AG04450 (cell line): ENCODE data around the gene TROAP. TPM values are rescaled to one million over a fixed set of nuclear protein-coding genes. Genes with fewer than 3 reads are reported as not detected.
A peak's percentile ranks its signal among the peaks of the same experiment; 100 is the strongest.

ENCODE experiments used
- CTCF ChIA-PET: fragments of 300-600, 350-600 bp; formaldehyde crosslinking; extraction: SDS; loops from one replicate; lab custom pipeline; 2022; ENCODE audit warnings: antibody characterized with exemption, inconsistent platforms; lab: Charles Lee
- POLR2A ChIA-PET: fragments of 350-600 bp; formaldehyde crosslinking; extraction: SDS; loops from one replicate; lab custom pipeline; 2021; ENCODE audit warnings: antibody characterized with exemption, inconsistent platforms; lab: Yijun Ruan, JAX
- DNase-seq: peaks from one replicate; pipeline ENCODE4 v3.0.0-alpha.2; 2011; ENCODE audit warnings: low read depth, low spot score
- H3K27ac ChIP-seq: one replicate; pipeline ENCODE4 v1.5.1; 2012; ENCODE audit warnings: low read depth, low read length, control low read depth
- H3K27me3 ChIP-seq: one replicate; pipeline ENCODE4 v1.6.0; 2012; ENCODE audit warnings: low read length; ENCODE audit not compliant: control insufficient read depth, insufficient read depth
- H3K4me3 ChIP-seq: 2 replicates; pipeline ENCODE4 v1.5.1; 2011; ENCODE audit warnings: mild to moderate bottlenecking, low read depth, low read length, control low read depth
- H3K9me3 ChIP-seq: 2 replicates; pipeline ENCODE4 v1.5.1; 2012; ENCODE audit warnings: low read length; ENCODE audit not compliant: control insufficient read depth, insufficient read depth
- CTCF ChIP-seq: IDR thresholded peaks from 2 replicates; pipeline ENCODE4 v1.5.1; 2011; ENCODE audit warnings: low read depth, low read length, control low read depth, inconsistent platforms
- polyA plus RNA-seq: library from polyadenylated mRNA; depleted of rRNA; stranded (reverse); fragments of >200 nt; gene quantifications from 2 replicates; pipeline ENCODE4 v1.2.3, GENCODE V29; 2011

TROAP gene
- polyA plus RNA-seq, 1 experiment: 7.6 TPM

- POLR2A ChIA-PET: interaction anchor here (1.2 kb wide), 1 partner anchor 157 kb away, joined by 4 read pairs; the partner anchor contains the start of gene TUBA1B
Observed at GRCh38 chr12:49288922-49289555, 34.0 kb upstream of the TROAP start.

GRCh38 chr12:49292729-49293055 lies 30.4 kb upstream of the TROAP start:
- Histone ChIP-seq H3K27me3 (peaks cover 49% of the 10 kb centered on the region), H3K9me3 (no peaks in the 10 kb centered on the region; the same call in 1 of the 2 replicates), H3K27ac (peak overlapping the region; percentile 11), H3K4me3 (no peak overlapping the region)
- DNase-seq: no peak
- ChIA-PET POLR2A (interaction anchor here (0.6 kb wide), 1 partner anchor 258 kb away, joined by 12 read pairs; no protein-coding TSS in a partner anchor), CTCF (interaction anchor here (1.2 to 5.8 kb wide), 3 partner anchors 50 to 65 kb away, joined by 3 to 56 read pairs (median 13); partner anchors contain the start of gene DNAJC22)
- TF ChIP-seq CTCF: no peak

More at GRCh38 chr12:49288922-49289555, 34.0 kb upstream of the TROAP start:
- Histone ChIP-seq H3K4me3 (no peak overlapping the region), H3K9me3 (no peaks in the 10 kb centered on the region), H3K27ac (no peak overlapping the region), H3K27me3 (peaks cover 20% of the 10 kb centered on the region)
- no peak for DNase-seq
- CTCF ChIA-PET: interaction anchor here (0.7 to 5.8 kb wide), 18 partner anchors 8 to 294 kb away, joined by 3 to 56 read pairs (median 4); no protein-coding TSS in a partner anchor
- TF ChIP-seq CTCF: no peak

GRCh38 chr12:49293056-49293956 lies 29.7 kb upstream of the TROAP start:
- ChIA-PET POLR2A (no interaction called here), CTCF (interaction anchor here (1.2 to 3.1 kb wide), 3 partner anchors 49 to 54 kb away, joined by 3 to 13 read pairs (median 6); partner anchors contain the start of gene DNAJC22)
- Histone ChIP-seq H3K4me3 (no peak overlapping the region), H3K27ac (peak overlapping the region; percentile 11), H3K9me3 (no peaks in the 10 kb centered on the region; the same call in 1 of the 2 replicates), H3K27me3 (peaks cover 51% of the 10 kb centered on the region)
- no peak for DNase-seq
- TF ChIP-seq CTCF: no peak

GRCh38 chr12:49294086-49294803 lies 28.8 kb upstream of the TROAP start:
- CTCF ChIA-PET: interaction anchor here (0.8 to 3.1 kb wide), 4 partner anchors 48 to 286 kb away, joined by 3 to 13 read pairs (median 4); no protein-coding TSS in a partner anchor
- POLR2A ChIA-PET: interaction anchor here (0.6 to 1.4 kb wide), 2 partner anchors 54 to 136 kb away, joined by 3 to 7 read pairs; no protein-coding TSS in a partner anchor
- TF ChIP-seq CTCF: no peak
- no peak for DNase-seq
- Histone ChIP-seq H3K9me3 (no peaks in the 10 kb centered on the region; the same call in 1 of the 2 replicates), H3K27ac (no peak overlapping the region), H3K4me3 (no peak overlapping the region), H3K27me3 (peaks cover 56% of the 10 kb centered on the region)
